Inflammatory macrophage (primary cell): ENCODE results near the gene HOXD9.

Experiments
- DNase-seq, 2 donors: peaks; one replicate each; pipeline ENCODE4 v3.0.0-alpha.2; 2020 to 2022

The HOXD9 gene

GRCh38 chr2:176156301-176156806, 33.8 kb downstream of the HOXD9 start:
- DNase-seq: no peak

DNA sequence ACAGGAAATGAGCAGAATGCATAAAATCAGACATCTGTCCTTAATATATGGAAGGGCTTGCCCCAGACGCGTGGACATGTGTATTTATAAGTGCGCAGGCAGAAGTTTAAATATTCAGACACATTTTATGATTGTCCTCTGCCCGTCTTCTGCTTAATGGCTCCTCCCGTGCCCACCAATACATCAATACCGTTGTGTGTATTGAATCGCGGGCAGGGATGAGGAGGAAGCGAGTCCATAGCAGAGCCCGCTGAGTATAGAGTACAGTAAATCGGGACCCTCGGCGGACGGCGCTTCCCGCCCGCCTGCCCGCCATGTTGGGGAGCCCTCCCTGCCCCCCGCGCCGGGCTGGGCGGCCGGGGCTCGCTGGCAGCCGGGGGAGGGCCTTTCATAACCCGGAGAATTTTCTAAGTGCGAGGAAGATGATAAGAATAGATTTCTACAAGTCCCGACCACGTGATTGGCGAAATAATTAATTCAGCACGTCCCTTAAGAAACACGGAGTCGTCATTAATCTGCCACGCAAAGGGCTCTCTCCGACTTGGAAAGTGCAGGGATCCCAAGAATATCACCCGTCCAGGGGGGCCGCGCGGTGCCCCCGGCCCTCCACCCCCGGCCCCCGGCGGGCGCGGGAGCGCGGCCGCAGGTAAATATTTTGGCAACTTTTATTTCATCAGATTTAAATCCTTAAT, 34.4 kb downstream of the HOXD9 start, which contains the start of gene HOXD3:
Gene HOXD3 (plus strand): TSS at position 501 of the 692 bp plus-strand sequence. CDS start 11,808 bp downstream, outside the sequence.
- no peak for DNase-seq

DNA sequence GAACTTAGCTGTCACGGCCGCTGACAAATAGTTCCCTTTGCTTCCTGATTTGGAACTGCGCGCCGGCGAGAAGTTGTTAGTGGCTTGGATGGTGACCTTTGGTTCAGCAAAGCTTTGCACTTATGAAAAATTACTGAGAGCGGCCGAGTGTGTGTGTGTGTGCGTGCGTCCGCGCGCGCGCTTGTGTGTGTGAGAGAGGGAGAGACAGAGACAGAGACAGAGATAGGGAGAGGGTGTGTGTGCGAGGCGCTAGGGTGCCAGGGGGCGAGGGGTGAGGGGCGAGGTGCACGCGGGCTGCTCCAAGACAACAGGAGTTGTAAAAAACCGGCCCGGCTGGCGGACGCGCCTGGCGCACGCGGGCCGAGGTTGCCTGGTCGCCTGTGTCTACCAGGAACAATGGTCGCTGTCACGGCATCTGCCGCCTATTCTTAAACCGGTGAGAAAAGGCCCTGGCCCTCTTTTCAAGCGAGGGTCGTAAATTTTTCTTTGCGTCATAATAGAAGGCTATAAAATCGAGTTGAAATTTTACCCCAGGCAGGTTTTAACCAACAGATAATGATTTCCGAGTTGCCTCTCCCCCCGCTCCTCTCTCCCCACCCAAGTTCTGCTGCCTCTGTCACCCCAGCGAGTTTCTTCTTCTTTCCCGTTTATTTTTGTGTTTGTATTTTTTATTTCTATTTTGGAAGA, 35.1 kb downstream of the HOXD9 start:
- no peak for DNase-seq

DNA sequence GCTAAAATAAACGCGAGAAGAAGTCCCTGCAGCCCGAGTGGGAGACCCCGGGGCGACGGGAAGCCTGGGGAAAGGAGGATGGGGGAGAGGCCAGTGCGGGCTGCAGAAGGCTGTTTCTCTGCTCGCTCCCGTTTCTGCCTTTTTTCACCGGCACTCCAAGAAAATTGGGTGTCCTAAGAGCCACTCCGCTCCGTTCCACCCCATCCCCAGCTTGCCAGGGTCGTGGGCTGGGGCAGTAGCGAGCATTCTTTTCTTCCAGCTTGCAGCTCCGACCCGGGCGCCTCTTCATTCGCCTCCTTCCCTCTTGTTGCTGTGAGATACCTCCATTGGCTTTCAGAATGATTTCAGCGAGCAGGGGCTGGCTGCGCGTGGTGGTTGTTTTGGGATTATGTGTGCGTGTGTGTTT, 35.7 kb downstream of the HOXD9 start:
- no peak for DNase-seq

GRCh38 chr2:176158855-176159662, 36.5 kb downstream of the HOXD9 start:
- DNase-seq: no peak

DNA sequence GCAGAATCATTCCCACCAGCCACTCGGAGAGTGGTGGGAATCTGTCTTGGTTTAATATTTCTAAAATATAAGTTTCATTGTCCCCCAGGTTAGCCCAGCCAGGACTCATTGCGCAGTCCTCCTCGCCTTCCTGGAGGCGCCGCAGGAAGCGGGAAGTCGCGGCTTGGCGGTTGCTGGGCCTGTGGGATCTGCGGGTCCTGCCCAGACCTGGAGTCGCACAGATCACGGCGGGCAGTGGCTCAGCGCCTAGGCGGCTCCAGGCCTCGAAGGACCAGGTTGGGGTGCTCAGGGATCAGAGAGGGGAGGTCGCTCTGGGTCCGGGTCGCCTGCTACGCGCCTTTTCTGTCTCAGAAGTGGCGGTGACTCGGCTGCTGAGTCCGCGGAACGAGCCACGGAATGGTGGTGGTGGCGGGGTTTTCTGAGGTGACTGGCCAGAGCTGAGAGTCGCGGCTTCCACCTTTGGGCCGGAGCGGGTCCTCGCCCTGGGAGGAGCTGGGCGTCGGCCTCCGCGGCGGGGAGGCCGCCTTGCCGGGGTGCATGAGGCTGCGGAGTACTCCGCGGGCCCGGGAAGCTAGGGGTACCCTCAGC, 37.2 kb downstream of the HOXD9 start:
- DNase-seq: no peak

DNA sequence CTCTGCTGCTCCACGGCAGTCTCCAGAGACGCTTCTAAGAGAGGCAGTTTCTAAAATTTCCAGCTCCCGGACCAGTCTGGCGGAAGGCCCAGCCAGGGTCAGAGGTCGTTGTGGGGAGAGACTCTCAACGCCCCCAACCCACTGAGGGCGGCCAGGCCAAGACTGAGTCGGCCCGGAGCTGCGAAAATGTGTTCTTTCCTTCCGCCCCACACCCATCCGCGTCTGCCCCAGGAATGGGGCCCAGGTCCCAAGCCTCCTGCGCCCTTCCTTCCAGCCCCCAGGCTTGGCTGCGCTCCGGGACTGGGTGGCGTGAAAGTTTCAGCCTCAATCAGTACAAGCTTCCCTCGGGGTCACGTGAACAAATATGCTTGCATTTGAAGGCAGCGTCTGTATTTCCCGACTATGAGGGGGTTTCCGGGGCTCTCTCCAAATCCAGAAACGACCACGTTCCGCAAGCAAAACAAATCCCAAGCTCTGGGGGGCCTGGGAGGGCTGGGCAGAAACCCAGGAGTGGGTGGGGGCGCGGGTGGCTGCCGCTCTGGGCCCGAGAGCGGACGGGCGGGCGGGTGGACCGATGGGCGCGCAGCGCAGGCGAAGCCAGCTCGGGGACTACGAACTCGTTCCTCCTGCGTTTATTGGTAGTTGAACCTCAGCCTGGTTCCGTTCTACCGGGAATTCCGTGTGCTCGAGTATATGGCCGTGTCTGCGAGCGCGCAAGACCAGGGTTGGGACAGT, 37.9 kb downstream of the HOXD9 start:
- no peak for DNase-seq

- no peak for DNase-seq
Measured at GRCh38 chr2:176160986-176161824, 38.7 kb downstream of the HOXD9 start.

DNA sequence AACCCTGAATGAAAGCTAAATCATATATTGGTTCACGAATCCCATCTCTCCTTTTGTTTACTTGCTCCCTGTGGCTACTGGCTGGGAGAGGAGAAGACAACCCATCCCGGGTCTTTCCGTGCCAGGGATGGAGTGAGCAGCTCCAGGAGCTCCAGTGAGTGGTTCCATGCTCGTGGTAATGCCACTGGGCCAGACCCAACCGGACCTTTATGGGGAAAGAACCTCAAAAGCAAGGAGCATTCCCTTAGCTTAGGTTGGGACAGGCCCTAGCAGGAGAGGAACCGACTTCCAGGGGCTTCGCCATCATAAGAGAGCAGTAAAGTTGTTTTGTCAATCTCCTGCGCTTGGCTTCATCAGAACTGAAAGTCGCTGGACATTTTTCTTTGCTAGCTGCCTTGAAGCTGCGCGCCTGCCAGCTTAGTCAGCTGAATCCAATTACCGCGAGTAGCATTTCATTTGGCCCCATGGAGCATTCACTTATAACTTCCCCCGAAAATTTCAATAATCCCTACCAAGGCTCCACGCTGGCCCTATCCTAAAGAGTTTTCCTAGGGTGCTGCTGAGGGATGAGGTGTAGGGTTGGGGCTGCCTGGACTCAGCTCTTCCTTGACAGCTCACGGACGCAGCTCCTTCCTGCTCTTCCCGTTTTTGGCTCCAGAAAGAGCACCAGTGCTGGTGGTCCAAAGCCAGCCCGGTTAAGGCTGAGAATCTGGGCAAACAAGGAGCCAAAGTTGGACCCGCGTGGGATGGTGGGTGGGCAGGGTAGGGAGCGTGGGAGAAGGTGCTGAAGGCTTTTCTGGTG, 39.5 kb downstream of the HOXD9 start:
- DNase-seq: no peak

DNA sequence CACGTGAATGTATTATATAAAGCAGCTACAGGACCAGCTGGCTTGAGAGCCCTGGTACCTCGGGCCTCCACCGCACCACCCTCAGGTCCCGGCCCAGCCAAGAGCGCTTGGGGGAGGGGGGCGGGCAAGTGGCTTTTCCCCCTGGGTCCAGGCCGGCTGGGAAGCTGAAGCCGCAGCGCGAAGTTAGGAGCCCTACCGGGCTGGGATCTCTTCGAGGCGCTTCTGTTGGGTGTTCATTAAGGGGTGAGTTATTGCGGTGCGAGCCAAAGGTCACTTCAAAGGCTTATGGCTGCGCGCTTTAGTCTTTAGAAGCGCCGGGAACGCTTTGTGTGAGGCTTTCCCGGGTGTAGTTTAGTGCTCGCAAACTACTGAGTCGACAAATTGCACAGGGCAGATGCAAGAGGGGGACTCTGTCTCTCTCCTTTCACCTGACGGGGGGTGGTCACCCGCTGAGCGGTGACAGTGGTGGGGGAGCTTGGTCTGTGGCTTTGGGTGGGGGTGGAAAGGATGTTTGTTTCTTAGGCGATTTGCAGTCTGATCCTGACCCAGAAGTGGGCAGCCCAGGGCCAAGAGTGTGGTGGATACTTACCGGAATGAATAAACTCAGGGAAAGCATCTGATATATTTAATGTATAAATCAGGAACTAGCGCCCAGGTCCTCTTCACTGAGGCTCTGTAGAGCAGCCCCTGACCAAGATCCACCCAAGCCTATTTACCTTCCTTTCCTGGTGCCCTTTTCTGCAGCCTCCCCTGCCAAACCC, 40.6 kb downstream of the HOXD9 start:
- DNase-seq: no peak

DNA sequence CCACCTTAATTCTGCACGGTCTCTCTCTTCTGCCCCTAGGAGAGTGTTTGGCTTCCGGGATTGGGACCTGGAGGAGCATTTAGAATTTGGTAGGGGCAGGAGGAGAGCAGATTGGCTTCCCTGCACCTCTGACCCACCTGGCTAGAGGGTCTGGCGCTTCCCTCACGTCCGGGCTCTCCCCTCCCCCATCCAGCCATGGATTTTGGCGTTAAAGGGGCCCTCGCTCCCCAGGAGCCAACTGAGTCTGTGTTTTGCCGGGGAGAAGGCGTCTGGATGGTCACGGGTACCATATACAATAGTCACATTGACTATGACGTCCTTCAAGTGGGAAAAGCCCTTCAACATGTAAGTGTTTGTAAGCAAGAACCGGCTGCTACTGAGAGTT, 41.1 kb downstream of the HOXD9 start:
- DNase-seq: no peak

DNA sequence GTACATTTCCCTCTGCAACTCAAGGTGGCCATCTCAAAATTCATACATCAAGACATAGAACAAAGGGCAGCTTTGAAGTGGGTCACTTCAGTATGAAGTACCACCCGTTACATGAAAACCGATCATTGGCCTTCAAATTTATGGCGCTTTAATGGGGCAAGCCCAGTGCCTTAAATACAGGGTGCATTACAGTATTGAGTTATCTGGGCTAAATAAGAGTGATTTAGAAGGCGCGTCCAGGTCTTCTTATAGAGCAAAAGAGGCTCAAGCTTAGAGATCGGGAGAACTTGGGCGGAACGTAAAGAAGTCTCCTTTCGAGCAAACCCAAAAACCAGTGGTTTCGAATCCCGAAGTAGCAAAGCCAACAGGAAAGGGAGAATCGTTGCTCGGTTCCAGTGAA, 41.7 kb downstream of the HOXD9 start:
- no peak for DNase-seq

DNA sequence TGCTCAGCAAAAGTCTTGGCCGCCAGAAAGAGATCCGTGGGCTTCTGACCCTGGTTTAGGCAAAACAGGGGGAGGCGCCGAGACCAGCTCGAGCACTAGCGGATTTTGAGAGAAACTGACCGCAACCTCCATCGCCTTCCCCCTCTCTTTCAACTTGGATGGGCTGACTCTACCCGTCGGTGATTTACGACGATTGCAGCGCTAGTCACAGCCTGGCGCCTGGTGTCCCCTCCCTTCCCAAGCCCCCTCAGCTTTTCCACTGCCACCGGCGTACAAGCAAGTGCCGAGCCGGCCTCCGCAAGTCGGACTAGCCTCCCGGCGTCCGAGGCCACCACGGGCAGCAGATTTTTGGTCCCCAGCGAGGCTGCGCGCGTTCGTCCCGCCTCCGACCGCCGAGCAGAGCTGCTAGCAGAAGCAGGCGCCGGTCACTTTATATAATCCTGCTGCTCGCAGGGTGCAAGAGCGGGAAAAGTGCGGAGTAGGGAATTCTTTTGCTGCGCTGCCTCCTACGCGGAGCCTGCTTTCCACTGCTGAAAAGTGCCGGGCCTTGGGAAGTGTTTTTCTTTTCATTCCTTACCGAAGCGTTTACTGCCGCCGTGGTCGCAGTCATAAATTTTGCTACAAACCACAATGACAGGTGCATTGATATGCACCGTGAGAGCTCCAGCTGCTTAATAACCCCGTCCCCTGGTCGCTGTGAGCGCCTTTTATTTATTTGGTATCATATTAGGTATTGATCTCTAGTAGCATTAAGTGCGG, 42.3 kb downstream of the HOXD9 start:
- DNase-seq: no peak

DNA sequence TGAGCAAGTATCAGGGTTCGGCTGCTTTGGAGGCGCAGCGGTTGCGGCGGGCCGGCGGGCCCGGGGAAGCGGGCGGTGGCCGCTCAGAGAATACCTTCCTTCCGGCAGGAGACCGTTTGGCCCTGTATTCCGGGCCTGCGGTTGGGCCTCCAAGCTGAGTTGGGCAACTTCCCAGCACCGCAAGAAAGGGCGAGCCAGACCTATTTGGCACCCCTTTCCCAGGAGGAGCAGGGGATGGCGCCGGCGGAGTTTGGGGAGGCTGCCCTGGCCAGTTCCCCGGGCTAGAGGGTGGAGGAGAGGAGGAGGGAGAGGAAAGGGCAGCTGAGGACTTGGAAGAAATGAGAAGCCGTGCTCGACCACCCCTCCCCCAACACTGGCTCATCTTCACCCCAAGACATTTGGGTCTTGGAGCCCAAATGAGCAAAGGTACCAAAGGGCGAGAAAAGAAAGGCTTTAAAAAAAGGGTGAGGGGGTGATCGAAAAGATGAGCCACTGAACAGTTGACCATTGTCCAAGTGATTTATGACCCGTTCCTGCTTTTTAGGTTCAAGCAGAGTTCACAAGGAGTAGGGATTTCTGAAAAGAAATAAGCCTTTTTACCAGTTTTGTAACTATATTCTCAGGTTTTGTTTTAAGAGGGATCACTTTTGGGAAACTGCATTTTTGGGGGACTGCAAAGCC, 43.0 kb downstream of the HOXD9 start:
- DNase-seq: no peak

DNA sequence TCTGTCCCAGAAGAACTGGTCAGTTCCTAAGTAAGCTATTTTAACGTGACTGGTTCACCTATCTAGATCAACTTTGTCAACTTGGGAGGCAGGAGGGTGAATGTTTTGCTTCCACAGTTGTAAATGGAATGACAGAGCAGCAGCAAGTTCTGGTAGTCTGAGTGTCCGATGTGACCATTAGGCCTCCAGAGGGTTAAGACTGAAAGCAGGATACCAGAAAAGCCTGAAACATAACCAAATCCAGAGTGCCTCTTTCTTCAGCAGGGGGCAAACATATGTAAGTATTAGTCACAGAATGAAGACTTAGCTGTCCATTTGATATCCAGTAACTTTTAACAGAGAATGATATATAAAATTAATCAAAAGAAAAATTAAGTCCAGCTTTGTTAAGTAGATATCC, 43.8 kb downstream of the HOXD9 start:
- DNase-seq: no peak

DNA sequence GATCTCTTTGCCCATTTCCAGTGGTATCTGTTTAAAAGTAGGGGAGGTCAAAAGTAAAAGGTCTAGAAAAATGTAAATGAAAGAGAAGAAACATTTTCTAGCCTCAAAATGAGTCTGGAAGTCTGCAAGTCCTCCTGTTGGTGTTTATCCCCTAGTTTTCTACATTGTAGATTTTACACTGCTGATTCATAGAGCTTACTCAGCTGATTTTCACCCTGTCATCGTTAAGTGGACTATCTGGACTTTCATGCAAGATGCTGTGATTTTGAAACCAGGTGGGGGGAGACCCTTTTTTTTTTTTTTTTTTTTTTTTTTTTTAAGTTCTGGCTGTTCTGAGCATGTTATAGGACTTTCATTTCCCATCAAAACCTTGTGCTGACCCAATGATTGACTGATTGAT, 44.9 kb downstream of the HOXD9 start:
- no peak for DNase-seq

- DNase-seq: no peak
Measured at GRCh38 chr2:176169181-176169580, 46.7 kb downstream of the HOXD9 start.

GRCh38 chr2:176169711-176170110, 47.2 kb downstream of the HOXD9 start:
- no peak for DNase-seq
